ENCODE results near the gene DISC1. TPM values are rescaled to one million over a fixed set of nuclear protein-coding genes. Genes with fewer than 3 reads are reported as not detected.
A peak's percentile ranks its signal among the peaks of the same experiment; 100 is the strongest.

The DISC1 gene
- total RNA-seq, 1 experiment from 2014 or later = 2.1 TPM

DNA sequence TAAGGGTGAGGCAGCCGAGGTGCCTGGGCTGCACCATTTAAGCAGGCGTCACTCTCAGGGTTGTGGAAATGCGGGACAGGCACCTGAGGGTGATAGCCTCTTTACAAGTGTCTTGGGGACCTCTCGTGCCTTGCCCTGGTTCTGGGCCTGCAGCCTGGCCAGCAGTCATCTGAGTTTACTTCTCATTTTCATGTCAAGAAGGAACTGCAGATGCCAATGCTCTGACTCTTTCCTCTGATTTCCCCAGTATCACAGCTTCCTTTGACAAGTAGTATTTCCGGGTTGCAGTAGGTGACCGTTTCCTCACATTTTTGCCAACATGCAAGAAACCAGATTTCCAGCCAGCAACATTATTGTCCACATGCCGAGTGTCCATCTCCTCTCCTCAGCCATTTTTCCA, 286.9 kb downstream of the DISC1 start:
- no peak for DNase-seq (ENCODE audit: unreplicated experiment)
- no peak for TF ChIP-seq CTCF (IDR thresholded peaks at IDR 0.05; ENCODE audit: unreplicated experiment)
- no peak overlapping the region for H3K27ac Mint-ChIP-seq (ENCODE audit: low read depth, unreplicated experiment)
- no peak overlapping the region for H3K4me3 Mint-ChIP-seq (ENCODE audit: unreplicated experiment)
- POLR2A ChIA-PET = interaction anchor here (1.2 kb wide), 1 partner anchor 16 kb away, joined by 4 read pairs; no protein-coding TSS in a partner anchor
- CTCF ChIA-PET = interaction anchor here (0.6 to 1.6 kb wide), 5 partner anchors 9 to 269 kb away, joined by 3 to 10 read pairs (median 4); no protein-coding TSS in a partner anchor
- intact Hi-C loops (cut with micrococcal nuclease) = no loop called here
- no TSS peak for BruUV-seq (replicated peaks)
- H3K9me3 Mint-ChIP-seq (ENCODE audit: unreplicated experiment) = peaks cover 6% of the 10 kb centered on the region
- H3K27me3 Mint-ChIP-seq (ENCODE audit: insufficient read depth, unreplicated experiment) = no peaks in the 10 kb centered on the region
- H3K36me3 Mint-ChIP-seq (ENCODE audit: insufficient read depth, unreplicated experiment) = no peaks in the 10 kb centered on the region
- H3K4me1 Mint-ChIP-seq (ENCODE audit: insufficient read depth, unreplicated experiment) = peaks cover 7% of the 10 kb centered on the region

DNA sequence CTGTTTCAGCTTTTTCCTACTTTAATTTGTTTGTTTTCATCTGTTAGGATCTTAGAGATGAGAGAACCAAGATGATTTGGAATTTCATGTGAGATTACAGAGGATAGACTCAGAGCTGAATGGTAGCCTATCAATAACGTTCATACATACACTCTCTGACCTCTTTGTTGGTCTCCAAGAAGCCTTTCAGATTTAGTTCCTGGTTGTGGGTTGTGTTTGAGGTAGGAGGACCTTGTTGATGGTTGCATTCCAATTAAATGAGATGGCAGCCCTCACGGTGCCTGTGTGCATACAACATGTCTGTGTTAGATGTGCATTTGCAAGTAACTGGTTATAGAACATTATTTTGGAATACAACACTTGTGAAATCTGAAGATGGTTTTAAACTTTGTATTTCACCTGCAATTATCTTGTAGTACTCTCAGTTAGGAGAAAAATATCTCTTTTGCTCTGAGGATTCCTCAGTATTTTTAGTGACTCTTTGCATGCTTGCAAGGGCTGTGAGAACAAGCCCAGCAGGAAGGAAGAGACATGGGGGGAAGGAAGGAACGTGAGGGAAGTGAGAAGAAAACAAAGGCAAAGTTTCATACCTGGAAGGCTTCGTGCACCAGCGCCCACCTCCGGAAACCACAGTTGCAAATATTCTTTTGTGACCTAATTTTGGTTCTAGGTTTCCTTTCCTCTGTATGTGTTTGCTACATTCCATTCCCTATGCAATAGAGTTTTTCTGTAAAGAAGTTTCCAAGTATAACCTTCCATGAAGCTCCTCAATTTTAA, 291.8 kb downstream of the DISC1 start:
- DNase-seq (ENCODE audit: unreplicated experiment) = peak; percentile 53
- H3K27ac Mint-ChIP-seq (ENCODE audit: low read depth, unreplicated experiment) = peak overlapping the region; percentile 22
- ChIA-PET CTCF (interaction anchor here (0.5 to 2.0 kb wide), 5 partner anchors 13 to 709 kb away, joined by 3 to 12 read pairs (median 3); no protein-coding TSS in a partner anchor), POLR2A (interaction anchor here (0.7 to 2.7 kb wide), 7 partner anchors 9 to 702 kb away, joined by 3 to 12 read pairs (median 3); no protein-coding TSS in a partner anchor)
- H3K27me3 Mint-ChIP-seq (ENCODE audit: insufficient read depth, unreplicated experiment) = no peaks in the 10 kb centered on the region
- peaks cover 24% of the 10 kb centered on the region for H3K4me1 Mint-ChIP-seq (ENCODE audit: insufficient read depth, unreplicated experiment)
- H3K4me3 Mint-ChIP-seq (ENCODE audit: unreplicated experiment) = no peak overlapping the region
- H3K9me3 Mint-ChIP-seq (ENCODE audit: unreplicated experiment) = no peaks in the 10 kb centered on the region
- no peak for TF ChIP-seq CTCF (IDR thresholded peaks at IDR 0.05; ENCODE audit: unreplicated experiment)
- no peaks in the 10 kb centered on the region for H3K36me3 Mint-ChIP-seq (ENCODE audit: insufficient read depth, unreplicated experiment)
- no TSS peak for BruUV-seq (replicated peaks)
- intact Hi-C loops (cut with micrococcal nuclease) = no loop called here

- no TSS peak for BruUV-seq (replicated peaks)
- ChIA-PET CTCF (interaction anchor here (0.5 to 2.0 kb wide), 6 partner anchors 12 to 708 kb away, joined by 3 to 12 read pairs (median 4); no protein-coding TSS in a partner anchor), POLR2A (interaction anchor here (0.7 to 2.7 kb wide), 3 partner anchors 9 to 683 kb away, joined by 3 to 12 read pairs (median 3); no protein-coding TSS in a partner anchor)
- H3K27ac Mint-ChIP-seq (ENCODE audit: low read depth, unreplicated experiment) = no peak overlapping the region
- H3K27me3 Mint-ChIP-seq (ENCODE audit: insufficient read depth, unreplicated experiment) = no peaks in the 10 kb centered on the region
- no peaks in the 10 kb centered on the region for H3K36me3 Mint-ChIP-seq (ENCODE audit: insufficient read depth, unreplicated experiment)
- intact Hi-C loops (cut with micrococcal nuclease) = no loop called here
- TF ChIP-seq CTCF (IDR thresholded peaks at IDR 0.05; ENCODE audit: unreplicated experiment) = no peak
- H3K4me3 Mint-ChIP-seq (ENCODE audit: unreplicated experiment) = no peak overlapping the region
- H3K4me1 Mint-ChIP-seq (ENCODE audit: insufficient read depth, unreplicated experiment) = peaks cover 31% of the 10 kb centered on the region
- no peak for DNase-seq (ENCODE audit: unreplicated experiment)
- no peaks in the 10 kb centered on the region for H3K9me3 Mint-ChIP-seq (ENCODE audit: unreplicated experiment)
Measured at GRCh38 chr1:231919239-231919885, 292.8 kb downstream of the DISC1 start.

DNA sequence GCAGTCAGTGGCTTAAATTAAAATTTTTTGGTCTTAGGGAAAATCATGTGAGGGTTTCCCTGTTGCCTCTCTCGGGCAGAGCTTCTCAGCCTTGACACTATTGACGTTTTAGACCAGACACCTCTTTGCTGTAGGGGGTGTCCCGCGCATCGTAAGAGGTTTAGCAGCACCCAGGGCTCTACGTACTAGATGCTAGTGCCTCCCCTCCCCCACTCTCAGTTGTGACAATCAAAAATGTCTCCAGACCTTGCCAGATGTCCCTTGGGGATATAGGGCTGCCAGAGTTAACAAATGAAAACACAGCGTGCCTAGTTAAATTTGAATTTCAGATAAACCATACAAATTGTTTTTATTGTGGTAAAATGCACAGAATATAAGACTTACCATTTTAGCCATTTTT, 293.3 kb downstream of the DISC1 start:
- H3K4me3 Mint-ChIP-seq (ENCODE audit: unreplicated experiment) = no peak overlapping the region
- BruUV-seq (replicated peaks) = no TSS peak
- H3K27ac Mint-ChIP-seq (ENCODE audit: low read depth, unreplicated experiment) = no peak overlapping the region
- TF ChIP-seq CTCF (IDR thresholded peaks at IDR 0.05; ENCODE audit: unreplicated experiment) = no peak
- DNase-seq (ENCODE audit: unreplicated experiment) = no peak
- H3K36me3 Mint-ChIP-seq (ENCODE audit: insufficient read depth, unreplicated experiment) = no peaks in the 10 kb centered on the region
- ChIA-PET POLR2A (interaction anchor here (1.3 kb wide), 1 partner anchor 11 kb away, joined by 3 read pairs; no protein-coding TSS in a partner anchor), CTCF (interaction anchor here (1.2 to 2.0 kb wide), 3 partner anchors 12 to 708 kb away, joined by 4 to 12 read pairs (median 4); no protein-coding TSS in a partner anchor)
- peaks cover 33% of the 10 kb centered on the region for H3K4me1 Mint-ChIP-seq (ENCODE audit: insufficient read depth, unreplicated experiment)
- intact Hi-C loops (cut with micrococcal nuclease) = no loop called here
- H3K9me3 Mint-ChIP-seq (ENCODE audit: unreplicated experiment) = no peaks in the 10 kb centered on the region
- no peaks in the 10 kb centered on the region for H3K27me3 Mint-ChIP-seq (ENCODE audit: insufficient read depth, unreplicated experiment)

Data from MCF 10A (cell line).